Activated CD4-positive, alpha-beta memory T cell treated with anti-CD3 and anti-CD28 coated beads for 36 hours (primary cell): Measurements from ENCODE around the gene COMMD8. TPM values are rescaled to one million over a fixed set of nuclear protein-coding genes. Genes with fewer than 3 reads are reported as not detected.
"Not testable (repeated sequence)": the region's sequence is repeated elsewhere in the genome, so short reads cannot be mapped to it uniquely, and the experiment has no call there.

Source experiments
- CTCF ChIA-PET: fragments of 350-600 bp; sonication (Branson Sonifier 250); formaldehyde crosslinking; loops from one replicate; lab custom pipeline; 2021; ENCODE audit warnings: antibody characterized with exemption, inconsistent platforms; lab: Charles Lee
- POLR2A ChIA-PET: fragments of 350-600 bp; sonication (Branson Sonifier 250); formaldehyde crosslinking; loops from one replicate; lab custom pipeline; 2021; ENCODE audit warnings: antibody characterized with exemption; lab: Charles Lee
- DNase-seq: peaks from one replicate; pipeline ENCODE4 v3.0.0-alpha.2; 2020
- H3K27ac Mint-ChIP-seq: one replicate; pipeline ENCODE4 v1.8.0; 2021; ENCODE audit warnings: mixed read lengths
- H3K27me3 Mint-ChIP-seq: one replicate; pipeline ENCODE4 v1.8.0; 2021; ENCODE audit warnings: mixed read lengths
- H3K36me3 Mint-ChIP-seq: one replicate; pipeline ENCODE4 v1.8.0; 2021; ENCODE audit warnings: mixed read lengths
- H3K4me1 Mint-ChIP-seq: one replicate; pipeline ENCODE4 v1.8.0; 2021; ENCODE audit warnings: low read depth, mixed read lengths
- H3K4me3 Mint-ChIP-seq: one replicate; pipeline ENCODE4 v1.8.0; 2021; ENCODE audit warnings: mild to moderate bottlenecking, mixed read lengths
- H3K9me3 Mint-ChIP-seq: one replicate; pipeline ENCODE4 v1.8.0; 2021; ENCODE audit warnings: mixed read lengths
- intact Hi-C: fragments of 100-400 bp; cut with micrococcal nuclease; formaldehyde crosslinking; loops from one replicate; pipeline ENCODE4 v1.15.1; 2023
- total RNA-seq, 2 experiments: library from RNA; stranded (reverse); gene quantifications; one replicate each; pipeline ENCODE4 v1.2.3, GENCODE V29; 2021

COMMD8 gene
- total RNA-seq, 2 experiments from 2014 or later: 27.5 to 27.9 TPM

GRCh38 chr4:47486727-47487126 is 23.2 kb upstream of the COMMD8 start:
- H3K27ac Mint-ChIP-seq, H3K27me3 Mint-ChIP-seq, DNase-seq, H3K4me3 Mint-ChIP-seq, H3K36me3 Mint-ChIP-seq, CTCF ChIA-PET, H3K9me3 Mint-ChIP-seq, POLR2A ChIA-PET: not testable (repeated sequence)
- intact Hi-C loops: loop anchor here (5.0 kb wide), 1 partner anchor 426 kb away; the partner anchor contains the start of gene NFXL1
- peaks cover 25% of the 10 kb centered on the region for H3K4me1 Mint-ChIP-seq

- H3K27ac Mint-ChIP-seq: no peak overlapping the region
- ChIA-PET POLR2A (no interaction called here), CTCF (interaction anchor here (2.9 kb wide), 1 partner anchor 23 kb away, joined by 14 read pairs; the partner anchor contains the start of gene COMMD8)
- H3K4me3 Mint-ChIP-seq: peak overlapping the region; percentile 90
- intact Hi-C loops: loop anchor here (5.0 kb wide), 1 partner anchor 426 kb away; the partner anchor contains the start of gene NFXL1
- H3K4me1 Mint-ChIP-seq: peaks cover 25% of the 10 kb centered on the region
- DNase-seq: no peak
- H3K9me3 Mint-ChIP-seq: no peaks in the 10 kb centered on the region
- H3K36me3 Mint-ChIP-seq: no peaks in the 10 kb centered on the region
- H3K27me3 Mint-ChIP-seq: no peaks in the 10 kb centered on the region
These were observed 22.8 kb upstream of the COMMD8 start for GRCh38 chr4:47486231-47486673.

DNA sequence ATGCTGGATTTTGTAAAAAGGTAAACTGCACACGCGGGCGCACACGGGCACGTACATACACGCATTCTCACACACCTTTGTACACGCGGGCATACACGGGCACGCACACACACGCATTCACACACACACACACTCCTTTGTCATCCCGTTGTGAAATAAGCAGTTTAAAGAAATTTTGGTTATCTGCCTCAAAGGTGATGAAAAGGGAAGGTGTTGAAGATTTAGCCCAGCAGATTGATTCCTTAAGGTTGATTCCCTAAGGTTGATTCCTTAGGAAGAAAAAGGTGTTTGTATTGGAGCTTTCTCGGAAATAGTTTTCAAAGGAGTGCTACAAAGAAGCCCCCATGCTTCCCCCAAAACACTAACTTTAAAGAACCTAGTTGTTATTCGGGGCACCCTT is 22.3 kb upstream of the COMMD8 start:
- DNase-seq: no peak
- intact Hi-C loops: loop anchor here (1.0 to 5.0 kb wide), 4 partner anchors 22 to 427 kb away; partner anchors contain the start of genes COMMD8 and NFXL1
- peaks cover 25% of the 10 kb centered on the region for H3K4me1 Mint-ChIP-seq
- peak overlapping the region; percentile 76 for H3K27ac Mint-ChIP-seq
- ChIA-PET CTCF (interaction anchor here (1.3 to 2.9 kb wide), 2 partner anchors 22 to 79 kb away, joined by 4 to 14 read pairs; partner anchors contain the start of gene COMMD8), POLR2A (no interaction called here)
- H3K27me3 Mint-ChIP-seq: no peaks in the 10 kb centered on the region
- H3K9me3 Mint-ChIP-seq: no peaks in the 10 kb centered on the region
- peak overlapping the region; percentile 90 for H3K4me3 Mint-ChIP-seq
- H3K36me3 Mint-ChIP-seq: no peaks in the 10 kb centered on the region

DNA sequence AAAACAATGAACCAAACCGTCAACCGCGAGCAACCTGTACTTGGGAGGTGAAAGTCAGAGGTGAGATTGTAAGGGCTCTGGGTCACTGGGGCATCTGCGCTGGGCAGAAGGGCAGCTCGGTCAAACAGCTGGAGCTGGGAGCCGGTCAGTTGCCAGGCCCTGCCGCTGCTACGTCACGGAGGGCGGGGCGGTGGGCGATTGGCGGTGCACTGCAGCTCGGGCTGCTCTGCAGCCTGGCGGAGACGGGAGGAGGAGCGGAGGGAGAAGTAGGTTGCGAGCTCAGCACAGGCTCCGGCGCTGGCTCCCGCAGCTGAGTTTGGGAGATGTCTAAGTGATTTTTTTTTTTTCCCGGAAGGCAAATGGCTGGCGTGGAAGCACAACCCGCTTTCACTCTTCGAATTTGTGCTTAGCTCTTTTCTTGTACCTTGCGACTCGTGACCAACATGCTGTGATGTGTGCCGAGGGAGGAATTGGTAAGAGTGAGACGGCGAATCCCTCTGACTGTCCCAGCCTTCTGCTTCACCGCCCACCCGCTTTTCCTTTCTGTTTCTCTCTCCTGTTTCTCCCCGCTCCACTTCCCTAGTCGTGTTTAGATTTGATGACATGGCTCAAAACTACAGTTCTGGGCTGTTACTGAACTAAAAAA is 21.7 kb upstream of the COMMD8 start, which contains the start of gene ATP10D:
TSS of gene ATP10D (plus strand) at position 229 of the 646 bp plus-strand sequence. CDS start 27,266 bp downstream, outside the sequence.
- intact Hi-C loops: loop anchor here (1.0 to 5.0 kb wide), 4 partner anchors 22 to 427 kb away; partner anchors contain the start of genes COMMD8 and NFXL1

GRCh38 chr4:47484168-47484567 is 20.7 kb upstream of the COMMD8 start:
- ChIA-PET CTCF (interaction anchor here (1.7 to 2.9 kb wide), 2 partner anchors 9 to 21 kb away, joined by 4 to 14 read pairs; partner anchors contain the start of gene COMMD8), POLR2A (interaction anchor here (0.9 to 1.4 kb wide), 2 partner anchors 19 to 22 kb away, joined by 3 to 4 read pairs; no protein-coding TSS in a partner anchor)
- no peak overlapping the region for H3K27ac Mint-ChIP-seq
- H3K4me1 Mint-ChIP-seq: peaks cover 20% of the 10 kb centered on the region
- no peaks in the 10 kb centered on the region for H3K9me3 Mint-ChIP-seq
- H3K36me3 Mint-ChIP-seq: no peaks in the 10 kb centered on the region
- intact Hi-C loops: loop anchor here (2.0 kb wide), 1 partner anchor 81 kb away; no protein-coding TSS in a partner anchor
- peak overlapping the region; percentile 21 for H3K4me3 Mint-ChIP-seq
- peaks cover 2% of the 10 kb centered on the region for H3K27me3 Mint-ChIP-seq
- no peak for DNase-seq

More for the DNA sequence above, 21.7 kb upstream of the COMMD8 start, which contains the start of gene ATP10D:
- CTCF ChIA-PET: interaction anchor here (0.5 to 2.9 kb wide), 4 partner anchors 8 to 80 kb away, joined by 3 to 14 read pairs (median 4); partner anchors contain the start of gene COMMD8
- no peaks in the 10 kb centered on the region for H3K36me3 Mint-ChIP-seq
- peak within 1 kb of the TSS; percentile 76 for H3K27ac Mint-ChIP-seq
- H3K9me3 Mint-ChIP-seq: no peaks in the 10 kb centered on the region
- peak; percentile 86 for DNase-seq
- H3K27me3 Mint-ChIP-seq: no peaks in the 10 kb centered on the region
- peak within 1 kb of the TSS; percentile 90 for H3K4me3 Mint-ChIP-seq
- POLR2A ChIA-PET: interaction anchor here (0.6 to 1.4 kb wide), 5 partner anchors 20 to 1084 kb away, joined by 3 to 4 read pairs (median 3); partner anchors contain the start of gene COMMD8
- peaks cover 20% of the 10 kb centered on the region for H3K4me1 Mint-ChIP-seq

- ChIA-PET CTCF (interaction anchor here (0.9 to 2.9 kb wide), 3 partner anchors 9 to 80 kb away, joined by 4 to 14 read pairs (median 5); partner anchors contain the start of gene COMMD8), POLR2A (no interaction called here)
- H3K4me3 Mint-ChIP-seq: no peak overlapping the region
- DNase-seq: no peak
- no peaks in the 10 kb centered on the region for H3K36me3 Mint-ChIP-seq
- no peaks in the 10 kb centered on the region for H3K9me3 Mint-ChIP-seq
- intact Hi-C loops: loop anchor here (2.0 kb wide), 1 partner anchor 81 kb away; no protein-coding TSS in a partner anchor
- H3K27ac Mint-ChIP-seq: no peak overlapping the region
- H3K4me1 Mint-ChIP-seq: peaks cover 20% of the 10 kb centered on the region
- peaks cover 2% of the 10 kb centered on the region for H3K27me3 Mint-ChIP-seq
These were observed 20.2 kb upstream of the COMMD8 start for GRCh38 chr4:47483745-47484144.

DNA sequence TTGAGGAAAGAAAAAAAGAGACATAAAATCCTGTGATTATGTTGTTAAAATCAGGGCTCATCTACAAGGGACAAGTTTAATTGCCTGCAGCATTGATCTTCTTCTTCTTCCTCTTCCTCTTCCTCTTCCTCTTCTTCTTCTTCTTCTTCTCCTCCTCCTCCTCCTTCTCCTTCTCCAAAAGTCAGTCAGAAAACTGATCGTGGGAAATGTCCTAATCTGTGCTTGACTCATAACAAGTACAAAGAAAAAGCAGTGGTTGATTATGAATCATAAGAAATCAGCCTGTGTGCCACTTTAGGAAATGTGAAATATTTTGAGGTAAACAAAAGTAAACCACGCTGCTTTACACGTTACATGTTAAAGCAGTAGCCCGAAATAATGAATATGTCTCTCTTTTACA is 18.8 kb upstream of the COMMD8 start:
- DNase-seq: no peak
- Mint-ChIP-seq H3K27ac (no peak overlapping the region), H3K36me3 (no peaks in the 10 kb centered on the region), H3K4me1 (peaks cover 20% of the 10 kb centered on the region), H3K4me3 (no peak overlapping the region), H3K27me3 (peaks cover 2% of the 10 kb centered on the region), H3K9me3 (no peaks in the 10 kb centered on the region)
- intact Hi-C loops: no loop called here
- POLR2A ChIA-PET: no interaction called here
- CTCF ChIA-PET: interaction anchor here (0.8 kb wide), 1 partner anchor 19 kb away, joined by 4 read pairs; the partner anchor contains the start of gene COMMD8

GRCh38 chr4:47478804-47479203 is 15.3 kb upstream of the COMMD8 start:
- intact Hi-C loops: no loop called here
- no peaks in the 10 kb centered on the region for H3K9me3 Mint-ChIP-seq
- no peak overlapping the region for H3K27ac Mint-ChIP-seq
- CTCF ChIA-PET: no interaction called here
- H3K4me3 Mint-ChIP-seq: no peak overlapping the region
- DNase-seq: no peak
- POLR2A ChIA-PET: no interaction called here
- H3K4me1 Mint-ChIP-seq: peaks cover 2% of the 10 kb centered on the region
- H3K27me3 Mint-ChIP-seq: peaks cover 2% of the 10 kb centered on the region
- no peaks in the 10 kb centered on the region for H3K36me3 Mint-ChIP-seq

GRCh38 chr4:47475411-47475810 is 11.9 kb upstream of the COMMD8 start:
- Mint-ChIP-seq H3K27ac (no peak overlapping the region), H3K9me3 (no peaks in the 10 kb centered on the region), H3K4me1 (no peaks in the 10 kb centered on the region), H3K27me3 (peaks cover 4% of the 10 kb centered on the region), H3K4me3 (no peak overlapping the region), H3K36me3 (no peaks in the 10 kb centered on the region)
- ChIA-PET POLR2A (no interaction called here), CTCF (no interaction called here)
- DNase-seq: no peak
- intact Hi-C loops: no loop called here

GRCh38 chr4:47474799-47475198 is 11.3 kb upstream of the COMMD8 start:
- DNase-seq: no peak
- Mint-ChIP-seq H3K4me3 (no peak overlapping the region), H3K27me3 (peaks cover 2% of the 10 kb centered on the region), H3K27ac (no peak overlapping the region), H3K9me3 (no peaks in the 10 kb centered on the region), H3K4me1 (no peaks in the 10 kb centered on the region), H3K36me3 (no peaks in the 10 kb centered on the region)
- ChIA-PET POLR2A (no interaction called here), CTCF (no interaction called here)
- intact Hi-C loops: no loop called here

DNA sequence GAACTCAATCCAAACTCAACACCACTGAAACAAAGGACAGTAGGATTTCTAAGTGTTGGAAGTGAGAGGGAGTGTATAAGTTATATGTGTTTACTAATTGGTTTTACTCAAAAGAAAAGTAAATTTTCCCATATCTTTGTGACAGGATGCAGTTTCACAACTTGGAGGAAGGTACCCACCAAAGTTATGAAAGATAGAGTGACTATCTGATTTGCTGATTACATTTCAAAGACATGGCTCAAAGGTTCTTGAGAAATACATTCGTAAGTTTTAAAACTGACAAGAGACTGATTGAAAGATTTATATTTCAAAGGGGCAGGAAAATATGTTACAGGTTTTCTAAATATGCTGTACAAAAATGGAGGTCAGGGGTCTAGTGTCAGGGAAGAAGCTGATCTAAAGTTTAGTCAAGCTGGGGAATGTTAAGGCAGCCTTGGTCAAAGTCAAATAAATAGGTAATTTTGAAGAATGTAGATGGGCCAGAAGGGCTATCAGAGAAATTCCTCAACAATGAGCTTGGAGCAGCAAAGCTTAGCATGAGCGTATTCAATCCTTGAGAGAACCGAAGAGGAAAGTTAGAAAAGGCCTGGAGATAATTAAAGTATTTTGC is 9.7 kb upstream of the COMMD8 start:
- ChIA-PET CTCF (interaction anchor here (1.4 kb wide), 1 partner anchor 10 kb away, joined by 5 read pairs; the partner anchor contains the start of gene COMMD8), POLR2A (no interaction called here)
- no peaks in the 10 kb centered on the region for H3K9me3 Mint-ChIP-seq
- H3K27ac Mint-ChIP-seq: no peak overlapping the region
- intact Hi-C loops: no loop called here
- peaks cover 2% of the 10 kb centered on the region for H3K27me3 Mint-ChIP-seq
- H3K36me3 Mint-ChIP-seq: no peaks in the 10 kb centered on the region
- no peak for DNase-seq
- H3K4me3 Mint-ChIP-seq: no peak overlapping the region
- no peaks in the 10 kb centered on the region for H3K4me1 Mint-ChIP-seq
